Endometrium (tissue), 2 donors: ENCODE data around the gene BICD1.
"Not testable (repeated sequence)": the region's sequence is repeated elsewhere in the genome, so short reads cannot be mapped to it uniquely, and the experiment has no call there.

Experiments
- FAIRE-seq: peaks from 2 replicates; lab custom pipeline; 2012; peaks lifted over from hg19 to GRCh38; lab: Jason Lieb, UNC
- donor health status: control.
- donor health status: control.

BICD1 gene

GRCh38 chr12:32196250-32197198 lies 89.9 kb downstream of the BICD1 start:
- FAIRE-seq = no peak

DNA sequence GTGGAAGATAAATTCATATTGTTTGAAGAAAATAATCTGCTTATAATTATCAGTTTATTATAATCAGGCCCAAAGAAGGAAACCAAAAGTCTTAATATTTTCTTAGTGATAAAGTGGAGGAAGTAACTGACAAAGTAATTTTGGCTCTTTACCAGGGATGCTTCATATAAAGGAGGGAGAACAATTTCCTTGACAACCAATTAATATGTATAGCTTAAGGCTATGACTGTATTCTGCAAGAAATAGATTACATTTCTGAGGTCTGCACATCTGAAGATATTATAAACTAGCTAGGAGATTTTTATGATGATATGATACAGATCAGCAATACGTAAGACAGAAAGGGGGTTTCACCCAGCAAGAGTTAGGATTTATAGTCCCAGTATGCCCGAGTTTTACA lies 90.8 kb downstream of the BICD1 start:
- FAIRE-seq = no peak

GRCh38 chr12:32198555-32198954 lies 91.9 kb downstream of the BICD1 start:
- no peak for FAIRE-seq

GRCh38 chr12:32201096-32201495 lies 94.4 kb downstream of the BICD1 start:
- FAIRE-seq = no peak

DNA sequence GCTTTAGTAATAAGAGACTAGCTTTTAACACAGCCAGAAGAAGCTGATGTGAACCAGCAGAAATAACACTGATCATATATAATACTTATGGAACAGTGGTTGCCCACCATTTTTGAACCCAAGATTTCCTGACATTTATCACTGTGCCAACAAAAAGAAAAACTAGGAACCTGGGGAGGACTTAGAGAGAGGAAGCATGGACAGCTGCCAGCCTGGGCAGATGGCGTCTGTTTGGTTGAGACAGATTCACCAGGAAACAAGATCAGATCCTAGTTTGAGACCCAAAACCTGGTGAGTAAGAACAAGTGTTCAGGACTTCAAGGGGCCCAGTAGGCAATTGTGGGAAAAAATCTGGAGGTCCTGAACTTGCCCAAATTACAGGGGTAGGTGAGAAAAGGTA lies 95.3 kb downstream of the BICD1 start:
- no peak for FAIRE-seq

GRCh38 chr12:32205731-32206130 lies 99.1 kb downstream of the BICD1 start:
- FAIRE-seq = no peak

- no peak for FAIRE-seq
These were observed 101.7 kb downstream of the BICD1 start for GRCh38 chr12:32208355-32208754.

GRCh38 chr12:32211066-32211899 lies 104.6 kb downstream of the BICD1 start:
- FAIRE-seq = no peak

DNA sequence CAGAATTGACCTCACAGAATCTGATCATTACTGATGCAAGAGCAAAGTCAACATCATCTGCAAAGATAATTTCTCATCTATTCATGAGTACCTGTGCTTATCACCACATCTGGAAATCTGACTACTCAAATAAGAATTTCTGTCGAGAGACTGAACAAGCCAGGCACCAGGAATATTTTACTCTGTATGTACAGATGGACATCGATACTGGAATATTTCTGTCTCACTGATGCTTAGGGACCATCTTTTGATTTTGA lies 105.2 kb downstream of the BICD1 start:
- FAIRE-seq = no peak

DNA sequence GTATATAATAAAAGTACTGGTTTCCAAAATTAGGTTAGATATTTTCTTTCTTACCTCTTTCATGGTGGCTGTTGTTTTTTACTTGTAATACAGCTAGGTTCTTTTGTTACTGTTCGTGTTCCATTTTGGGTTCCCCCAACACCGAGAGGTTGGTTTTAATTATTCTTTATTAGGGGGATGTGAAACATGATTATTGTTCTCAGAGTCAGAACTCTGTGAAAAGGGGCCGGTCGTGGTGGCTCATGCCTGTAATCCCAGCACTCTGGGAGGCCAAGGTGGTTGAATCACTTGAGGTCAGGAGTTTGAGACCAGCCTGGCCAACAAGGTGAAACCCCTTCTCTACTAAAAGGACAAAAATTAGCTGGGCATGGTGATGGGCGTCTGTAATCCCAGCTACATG lies 108.1 kb downstream of the BICD1 start:
- no peak for FAIRE-seq

- FAIRE-seq = no peak
These were observed 111.0 kb downstream of the BICD1 start for GRCh38 chr12:32217354-32218310.

GRCh38 chr12:32223941-32224340 lies 117.3 kb downstream of the BICD1 start:
- FAIRE-seq = no peak

DNA sequence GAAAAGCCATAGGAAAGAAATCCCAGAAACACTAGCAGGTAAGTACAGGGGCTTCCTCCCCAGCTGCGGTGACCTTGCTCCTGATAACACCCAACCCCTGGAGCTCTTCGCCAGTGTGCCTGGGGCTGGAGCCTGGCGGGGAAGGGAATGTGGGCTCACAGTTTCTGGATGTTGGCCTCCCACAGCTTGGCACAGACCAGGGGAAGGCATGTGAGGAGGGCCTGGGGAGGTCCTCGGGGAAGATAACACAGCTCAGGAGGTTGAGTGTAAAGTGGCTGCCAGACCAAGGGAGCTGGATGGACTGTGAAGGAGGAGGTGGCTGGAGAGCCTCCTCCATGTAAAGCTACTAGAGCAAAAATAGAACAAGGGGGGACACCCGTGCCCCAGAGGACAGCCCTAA lies 120.1 kb downstream of the BICD1 start:
- no peak for FAIRE-seq

DNA sequence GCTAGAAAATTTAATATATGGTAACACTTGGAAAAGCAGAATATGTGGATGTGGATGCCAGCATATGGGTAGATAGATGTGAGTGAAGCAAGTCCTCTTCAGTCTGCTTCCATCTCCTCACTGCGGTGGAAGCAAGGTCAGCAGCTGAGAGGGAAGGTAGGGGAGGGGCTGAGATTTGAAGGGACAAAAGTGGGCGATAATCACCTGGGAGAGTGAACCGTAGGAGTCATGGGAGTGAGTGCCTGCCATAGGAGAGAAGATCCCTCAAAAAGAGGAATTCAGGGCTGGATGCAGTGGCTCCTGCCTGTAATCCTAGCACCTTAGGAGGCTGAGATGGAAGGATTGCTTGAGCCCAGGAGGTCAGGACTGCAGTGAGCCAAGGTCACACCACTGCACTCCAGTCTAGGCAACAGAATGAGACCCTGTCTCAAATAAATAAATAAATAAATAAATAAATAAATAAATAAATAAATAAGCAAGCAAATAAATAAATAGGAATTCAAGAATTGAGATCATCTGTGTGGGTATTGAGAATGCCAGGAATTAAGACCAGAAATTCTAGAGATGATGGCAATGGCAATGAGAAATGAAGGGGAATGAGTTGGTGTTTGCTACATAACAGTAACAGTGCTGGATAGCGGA lies 123.4 kb downstream of the BICD1 start:
- FAIRE-seq = no peak

GRCh38 chr12:32230613-32230993 lies 124.0 kb downstream of the BICD1 start:
- FAIRE-seq = no peak

- FAIRE-seq = not testable (repeated sequence)
These were observed 124.7 kb downstream of the BICD1 start for GRCh38 chr12:32231361-32231760.

DNA sequence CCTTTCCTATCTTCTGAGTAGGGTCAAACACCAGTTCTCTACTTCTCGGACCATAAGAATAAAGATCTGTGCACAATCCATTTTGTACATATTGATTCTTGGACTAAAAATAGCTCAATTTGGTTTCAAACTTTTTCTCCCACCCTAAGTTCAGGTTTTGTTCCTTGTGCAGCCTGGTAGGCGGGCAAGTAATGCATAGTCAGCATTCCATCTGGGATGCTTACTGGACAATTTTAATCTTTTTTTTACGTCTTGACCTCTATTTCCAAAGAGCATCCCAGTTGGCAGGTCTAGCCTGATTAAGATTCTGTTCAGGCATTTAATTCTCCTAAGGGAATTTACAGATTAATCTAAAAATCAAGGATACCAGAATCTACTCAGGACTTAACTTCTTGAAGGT lies 126.9 kb downstream of the BICD1 start:
- no peak for FAIRE-seq

GRCh38 chr12:32235251-32235650 lies 128.6 kb downstream of the BICD1 start:
- no peak for FAIRE-seq

- FAIRE-seq = no peak
These were observed 133.5 kb downstream of the BICD1 start for GRCh38 chr12:32240162-32240561.

DNA sequence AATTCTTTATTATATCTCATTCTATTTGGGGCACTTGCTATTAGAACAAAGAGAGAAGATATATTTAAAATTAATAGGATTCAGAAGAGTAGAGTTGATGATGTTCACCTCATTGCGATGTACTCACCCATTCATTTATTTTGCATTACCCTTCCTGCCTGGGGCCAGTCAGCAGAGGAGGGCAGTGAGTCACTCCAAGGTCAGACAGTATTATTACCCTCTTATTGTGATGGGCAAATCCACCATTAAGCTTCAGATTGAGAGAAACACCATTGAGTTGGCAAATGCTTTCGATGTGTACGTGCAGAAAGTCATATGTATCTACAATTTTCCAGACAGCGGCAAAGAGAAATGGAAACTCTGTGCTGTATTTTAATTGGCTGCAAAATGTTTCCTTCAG lies 134.2 kb downstream of the BICD1 start:
- FAIRE-seq = no peak

- no peak for FAIRE-seq
These were observed 136.0 kb downstream of the BICD1 start for GRCh38 chr12:32242641-32243040.
